ENCODE results near the gene GALNTL6.
"Not testable (repeated sequence)": the region's sequence is repeated elsewhere in the genome, so short reads cannot be mapped to it uniquely, and the experiment has no call there.

Gene GALNTL6

DNA sequence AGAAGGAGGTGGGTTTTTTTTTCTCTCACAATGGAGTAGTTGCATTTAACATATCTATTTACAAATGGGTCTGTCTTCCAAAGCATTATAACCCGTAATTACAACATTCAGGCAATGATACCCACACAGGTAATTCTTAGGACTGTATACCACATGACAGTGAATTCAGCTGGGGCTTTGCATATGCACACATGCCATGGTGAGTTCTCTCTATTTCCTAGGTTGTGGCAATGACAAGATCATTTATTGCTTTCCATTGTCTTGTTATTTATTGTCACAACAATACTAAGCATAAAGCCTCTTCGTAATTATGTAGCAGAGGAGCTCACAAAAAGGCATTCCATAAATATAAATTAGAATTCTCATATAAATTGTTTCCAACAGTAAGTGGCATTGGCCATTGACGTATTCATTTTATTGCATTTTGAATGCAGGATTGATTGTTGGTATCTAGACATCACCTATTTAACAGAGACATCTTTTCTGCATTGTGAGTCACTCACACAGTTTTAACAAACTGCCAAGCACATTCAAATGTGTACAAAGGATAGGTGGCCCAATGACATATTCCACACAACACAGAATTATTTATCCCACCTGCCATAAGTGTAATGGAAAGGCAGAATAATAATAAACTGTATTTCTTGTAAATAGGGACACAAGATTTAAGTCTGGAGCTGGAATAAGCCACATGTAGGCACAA, 964.7 kb downstream of the GALNTL6 start:
- DNase-seq, result no peak

- DNase-seq, result no peak
Measured at GRCh38 chr4:172778583-172778982, 965.4 kb downstream of the GALNTL6 start.

DNA sequence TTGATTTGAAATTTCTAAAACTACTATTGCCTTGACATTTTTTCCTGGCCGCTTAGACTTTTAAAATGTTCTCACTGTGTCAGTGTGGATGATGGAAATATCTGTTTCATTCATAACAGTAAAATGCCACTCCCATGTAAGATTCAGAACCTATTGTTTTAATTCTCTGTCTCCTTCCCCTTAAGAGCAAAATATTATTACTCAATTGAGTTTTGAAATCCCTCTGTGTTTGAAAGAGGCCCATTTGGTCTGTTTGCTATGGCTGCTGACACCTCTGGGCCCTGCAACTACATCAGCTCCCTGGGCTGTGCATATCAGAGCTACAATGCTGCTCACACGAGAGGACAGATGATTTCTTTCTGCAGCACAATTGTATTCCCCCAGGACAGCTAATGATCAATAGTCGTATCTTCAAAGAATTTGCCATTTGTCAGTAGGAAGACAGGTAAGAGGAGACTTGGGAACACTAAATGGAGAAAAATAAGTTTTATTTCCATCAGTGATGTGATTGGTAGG, 967.4 kb downstream of the GALNTL6 start:
- no peak for DNase-seq

- no peak for DNase-seq
Measured at GRCh38 chr4:172785613-172786012, 972.4 kb downstream of the GALNTL6 start.

DNA sequence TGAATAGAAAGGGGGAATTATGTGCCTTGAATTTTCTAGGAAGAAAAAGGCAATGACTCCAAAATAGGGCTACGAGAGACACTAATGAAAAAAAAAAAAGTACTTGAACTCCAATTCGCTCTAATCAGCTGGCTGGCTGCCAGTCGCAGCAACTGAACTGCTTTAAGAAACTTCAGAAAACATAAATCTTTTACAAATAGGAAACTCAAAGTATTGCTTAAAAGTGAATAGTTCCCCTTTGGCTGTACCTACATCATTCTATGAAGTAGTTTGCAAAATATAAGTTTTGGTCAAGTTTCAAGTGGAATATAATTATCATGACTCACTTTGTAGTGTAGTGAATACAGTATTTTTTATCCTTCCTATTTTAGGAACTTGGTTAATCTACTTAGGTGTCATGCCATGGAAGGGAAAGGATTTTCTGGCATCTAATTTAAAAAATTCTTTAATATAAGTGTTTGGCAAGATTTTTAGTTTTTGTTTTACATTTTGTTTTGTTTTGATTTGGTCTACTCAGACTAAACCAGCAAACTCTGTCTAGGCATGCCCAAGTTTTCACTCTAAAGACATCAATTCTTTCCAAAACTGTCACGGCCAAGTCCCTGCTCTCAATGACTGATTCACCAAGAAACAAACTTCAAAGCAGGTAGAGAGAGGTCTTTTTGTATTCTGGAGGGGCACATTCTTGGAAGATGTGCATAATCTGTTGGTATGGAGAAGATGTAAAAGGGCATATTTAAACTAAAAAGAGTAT, 973.0 kb downstream of the GALNTL6 start:
- DNase-seq, result no peak

- no peak for DNase-seq
Measured at GRCh38 chr4:172787111-172787510, 973.9 kb downstream of the GALNTL6 start.

- DNase-seq, result no peak
Measured at GRCh38 chr4:172791841-172792240, 978.6 kb downstream of the GALNTL6 start.

DNA sequence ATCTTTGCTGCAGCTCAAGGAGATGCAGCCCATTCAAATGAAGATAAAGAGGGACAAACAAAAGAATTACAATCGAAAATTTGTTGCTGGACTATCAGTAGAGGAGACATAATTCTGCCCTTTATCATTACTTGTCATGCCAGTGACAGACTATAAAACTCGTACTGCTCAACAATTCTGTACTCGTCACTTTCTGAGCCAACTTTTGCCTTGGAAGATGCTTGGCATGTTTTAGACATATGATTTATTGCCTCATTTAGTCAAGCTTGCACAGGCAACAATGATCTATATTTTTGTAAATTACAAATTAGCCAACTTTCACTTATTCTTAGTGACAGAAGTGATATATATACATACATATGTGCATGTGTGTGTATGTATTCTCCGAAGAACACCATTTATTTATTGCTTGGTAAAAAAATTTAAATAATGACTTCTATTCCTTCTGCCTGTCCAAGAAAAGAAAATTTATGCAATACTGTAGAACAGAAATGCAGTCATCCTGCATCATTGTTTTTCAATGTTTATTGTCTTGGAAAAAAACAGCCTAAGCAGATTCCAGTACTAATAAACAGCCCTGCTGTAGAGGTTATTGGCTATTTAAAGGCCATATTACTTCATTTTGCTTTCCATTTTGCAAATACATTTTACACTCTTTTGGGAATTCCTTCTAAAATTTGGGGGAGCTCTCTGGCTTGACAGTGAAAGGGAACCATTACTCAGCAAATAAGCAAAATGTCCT, 980.5 kb downstream of the GALNTL6 start:
- DNase-seq, result no peak

DNA sequence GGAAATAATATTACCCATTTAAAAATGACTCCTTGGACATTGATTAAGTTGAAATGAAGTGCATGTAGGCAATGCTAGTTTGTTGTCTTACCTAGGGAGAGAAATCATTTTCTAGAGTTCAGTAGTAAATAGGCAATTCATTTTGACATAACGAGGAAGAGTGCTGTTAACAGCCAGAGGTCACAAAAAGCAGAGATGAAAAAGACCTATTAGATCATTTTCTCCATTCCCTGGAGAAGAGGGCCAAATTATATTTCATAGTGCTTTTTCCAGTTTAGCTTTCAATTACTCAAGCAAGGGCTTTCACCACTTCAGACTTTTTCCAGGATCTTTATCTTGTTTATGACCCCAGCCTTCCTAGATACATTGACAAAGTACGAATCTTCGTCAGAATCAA, 981.1 kb downstream of the GALNTL6 start:
- DNase-seq, result no peak

DNA sequence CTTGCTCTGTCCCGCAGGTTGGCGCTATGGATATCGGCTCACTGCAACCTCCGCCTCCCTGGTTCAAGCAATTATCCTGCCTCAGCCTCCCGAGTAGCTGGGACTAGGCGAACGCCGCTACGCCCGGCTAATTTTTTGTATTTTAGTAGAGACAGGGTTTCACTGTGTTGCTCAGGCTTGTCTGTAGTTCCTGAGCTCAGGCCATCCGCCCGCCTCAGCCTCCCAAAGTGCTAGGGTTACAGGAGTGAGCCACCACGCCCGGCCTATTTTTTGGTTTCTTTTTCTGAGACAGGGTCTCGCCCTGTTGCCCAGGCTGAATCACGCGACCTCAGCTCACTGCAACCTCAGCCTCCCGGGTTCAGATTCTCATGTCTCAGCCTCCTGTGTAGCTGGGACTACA, 984.1 kb downstream of the GALNTL6 start:
- DNase-seq, result not testable (repeated sequence)

GRCh38 chr4:172802032-172802431, 988.8 kb downstream of the GALNTL6 start:
- no peak for DNase-seq

DNA sequence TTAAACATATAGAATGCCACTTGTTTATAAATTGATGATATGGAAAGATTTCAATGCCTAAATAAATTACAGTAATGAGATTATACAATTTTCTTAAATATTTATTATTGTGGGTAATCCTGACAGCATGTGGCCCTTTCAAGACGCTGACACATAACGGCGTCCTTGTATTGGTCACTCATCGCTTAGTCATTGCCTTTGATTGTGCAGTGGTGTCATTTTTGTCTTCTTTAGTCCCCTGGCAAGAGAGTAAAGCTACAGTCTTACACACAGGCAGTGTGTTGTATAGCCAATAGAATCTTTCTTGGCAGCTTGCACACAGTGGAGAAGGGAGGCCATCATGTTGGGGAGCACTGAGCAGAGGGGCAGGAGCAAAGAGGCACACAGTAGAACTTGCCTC, 993.6 kb downstream of the GALNTL6 start:
- DNase-seq, result no peak

DNA sequence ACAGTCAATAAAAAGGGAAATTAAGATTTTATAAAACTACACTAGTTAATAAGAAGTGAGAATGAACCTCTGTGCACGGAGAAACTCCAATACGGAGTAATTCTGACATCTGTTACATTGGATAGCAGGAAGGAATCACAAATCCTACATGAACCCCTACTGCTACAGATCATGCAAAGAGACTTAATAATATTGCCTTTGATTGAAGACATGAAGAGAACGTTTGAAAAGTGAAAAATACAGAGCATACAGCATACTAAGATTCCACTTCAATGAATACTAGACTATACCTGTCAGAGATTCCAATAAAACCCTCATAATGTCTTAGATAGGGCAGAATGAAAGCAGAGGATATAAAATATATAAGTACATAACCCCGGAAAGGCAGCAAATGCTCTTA, 995.0 kb downstream of the GALNTL6 start:
- no peak for DNase-seq

DNA sequence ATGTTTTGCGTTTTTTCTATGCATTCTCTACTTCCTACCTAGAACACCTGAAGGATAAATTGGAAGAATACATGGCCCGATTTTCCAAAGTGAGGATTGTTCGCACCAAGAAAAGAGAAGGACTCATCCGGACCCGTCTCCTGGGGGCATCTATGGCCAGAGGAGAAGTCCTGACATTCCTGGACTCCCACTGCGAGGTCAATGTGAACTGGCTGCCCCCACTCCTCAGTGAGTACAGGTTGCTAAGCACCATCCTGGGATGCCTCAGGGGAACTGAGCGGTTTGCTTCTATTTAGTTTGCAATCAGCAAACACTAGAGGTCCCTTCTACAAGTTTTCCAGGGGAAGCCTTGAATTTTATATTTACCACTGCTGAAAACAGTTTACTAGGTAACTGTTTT, 996.1 kb downstream of the GALNTL6 start:
- DNase-seq, result no peak

- no peak for DNase-seq
Measured at GRCh38 chr4:172813359-172813923, 1000.2 kb downstream of the GALNTL6 start.

- no peak for DNase-seq
Measured at GRCh38 chr4:172815499-172816164, 1002.4 kb downstream of the GALNTL6 start.

DNA sequence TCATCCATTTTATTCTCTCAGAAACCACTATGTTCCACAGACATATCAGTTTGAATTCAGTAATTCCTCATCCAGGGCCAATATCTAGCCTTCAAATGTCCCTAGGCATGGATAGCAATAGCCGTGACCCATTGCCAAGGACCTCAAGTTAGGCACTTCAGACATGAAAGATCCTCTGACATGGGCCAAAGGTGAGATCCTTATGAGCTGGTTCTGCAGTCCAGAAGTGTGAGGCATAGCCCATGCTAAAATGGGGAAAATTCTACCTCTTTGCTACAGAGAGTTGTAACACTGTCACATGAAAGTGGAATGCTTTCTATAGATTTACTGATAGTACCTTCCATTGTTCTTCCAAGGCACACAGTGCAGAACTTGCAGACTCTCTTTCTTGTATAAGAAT, 1005.7 kb downstream of the GALNTL6 start:
- no peak for DNase-seq

GRCh38 chr4:172819353-172819752, 1006.1 kb downstream of the GALNTL6 start:
- no peak for DNase-seq

DNA sequence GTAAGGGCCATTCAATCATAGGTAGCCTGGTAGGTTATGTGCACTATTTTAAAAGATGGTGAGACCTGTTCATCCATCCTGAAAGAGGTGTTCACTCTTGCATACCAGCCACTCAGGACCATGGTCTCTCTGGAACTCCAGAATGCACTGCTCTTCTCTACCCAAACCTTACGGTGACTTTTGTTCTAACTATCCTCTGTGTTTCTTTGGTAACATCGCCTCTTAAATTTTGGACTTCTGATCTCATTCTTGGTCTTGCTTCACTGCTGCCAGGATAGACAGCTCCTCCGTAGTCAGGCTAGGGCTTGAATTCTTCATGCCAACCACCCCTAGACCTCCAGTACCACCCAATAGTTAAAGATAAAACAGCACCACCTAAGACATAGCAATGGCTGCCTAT, 1009.1 kb downstream of the GALNTL6 start:
- no peak for DNase-seq

DNA sequence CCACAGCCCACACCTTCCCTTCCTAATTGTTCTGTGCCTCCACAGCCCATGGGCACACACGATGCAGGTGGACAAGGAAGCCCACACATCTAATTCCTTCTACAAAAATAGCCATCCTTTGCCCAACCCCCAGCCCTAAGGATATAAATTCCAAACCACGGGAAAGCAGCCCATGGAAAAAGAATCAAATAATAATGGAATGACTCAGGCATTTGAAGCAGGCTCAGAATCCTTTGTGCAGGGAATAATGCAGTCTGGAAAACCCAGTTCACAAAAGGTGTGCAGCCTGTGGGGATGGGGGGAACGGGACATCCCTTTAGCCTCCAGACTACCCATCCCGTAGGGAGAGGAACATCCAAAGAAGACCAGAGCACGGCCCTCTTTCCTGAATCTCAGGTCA, 1013.1 kb downstream of the GALNTL6 start:
- DNase-seq, result no peak

DNA sequence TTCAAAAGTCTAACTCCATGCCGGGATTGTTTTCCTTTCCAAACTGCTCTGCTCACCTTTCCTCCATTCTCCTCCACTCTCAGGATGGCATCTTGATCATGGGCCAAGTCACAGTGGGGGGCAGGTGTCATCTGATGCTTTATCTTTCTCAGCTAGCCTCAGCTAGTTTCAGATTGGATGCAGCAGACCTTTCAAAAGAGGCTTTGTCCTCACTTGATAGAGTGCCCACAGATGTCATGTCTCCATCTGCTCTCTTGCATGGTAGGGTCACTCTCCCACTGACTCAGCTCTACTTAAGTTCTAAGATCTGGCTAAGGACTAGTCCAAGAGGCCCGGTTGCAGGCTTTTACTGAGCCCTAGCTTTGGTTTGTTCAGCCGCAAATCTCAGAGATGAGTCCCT, 1013.7 kb downstream of the GALNTL6 start:
- DNase-seq, result no peak

GRCh38 chr4:172830295-172830764, 1017.1 kb downstream of the GALNTL6 start:
- no peak for DNase-seq

DNA sequence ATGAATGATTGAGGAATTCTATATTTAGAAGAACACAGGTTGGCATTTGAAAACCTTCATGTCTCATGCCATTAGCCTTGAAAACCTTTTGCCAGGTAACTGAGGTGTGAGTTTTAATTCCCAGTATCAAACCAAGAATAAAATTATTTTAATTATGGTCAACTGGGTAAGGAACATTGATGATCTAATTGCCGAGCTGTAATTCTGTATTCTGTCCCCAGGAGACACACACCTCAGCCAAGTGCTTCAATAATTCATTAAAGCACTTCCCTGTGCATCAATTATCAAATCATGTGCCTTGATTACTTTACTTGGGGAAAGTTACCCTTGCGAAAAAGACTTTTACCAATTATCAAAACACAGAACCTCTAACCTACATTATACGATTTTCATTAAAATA, 1023.5 kb downstream of the GALNTL6 start:
- no peak for DNase-seq
